HepG2 (cell line): ENCODE data around the gene IFNL1. TPM values are rescaled to one million over a fixed set of nuclear protein-coding genes. Genes with fewer than 3 reads are reported as not detected.
A peak's percentile ranks its signal among the peaks of the same experiment; 100 is the strongest.

ENCODE experiments used
- ATAC-seq: fragments of 200-7000 bp; cut with Tn5 transposase; 3 replicates; pipeline ENCODE4 v1.9.1; 2020; ENCODE audit warnings: mild to moderate bottlenecking, moderate library complexity
- BruUV-seq: library from RNA; stranded (reverse); fragments of 400-500 nt; replicated peaks from 2 replicates; lab custom pipeline; 2021; lab: Mats Ljungman, UMichigan
- CTCF ChIA-PET: fragments of 300-600 bp; formaldehyde crosslinking; extraction: SDS; loops from one replicate; lab custom pipeline; 2021; ENCODE audit warnings: low total read pairs, inconsistent platforms, low intra/inter-chr PET ratio; lab: Yijun Ruan, JAX
- POLR2A ChIA-PET: fragments of 350-600 bp; sonication (Branson Sonifier 250); formaldehyde crosslinking; loops from one replicate; lab custom pipeline; 2020; ENCODE audit warnings: antibody characterized with exemption, inconsistent platforms; lab: Yijun Ruan, JAX
- DNase-seq: peaks from one replicate; pipeline ENCODE4 v3.0.0-alpha.2; 2015; ENCODE audit warnings: low spot score
- FAIRE-seq: peaks from 3 replicates; lab custom pipeline; 2011; peaks lifted over from hg19 to GRCh38; lab: Jason Lieb, UNC
- H2AFZ ChIP-seq: one replicate; pipeline ENCODE4 v1.6.1; 2011; ENCODE audit warnings: low read length, inconsistent platforms
- H3K27ac ChIP-seq: fragments of 300-600 bp; 3 replicates; pipeline ENCODE4 v1.8.0; 2011; ENCODE audit warnings: mixed run types, mild to moderate bottlenecking, mixed read lengths, low read length, inconsistent platforms; ENCODE audit not compliant: insufficient read depth; ENCODE audit errors: extremely low read length
- H3K27me3 ChIP-seq, 2 experiments: fragments of 200-600 bp in 1 of 2; 2 replicates in 1 of 2; 3 replicates in 1 of 2; pipeline versions ENCODE4 v1.6.0 to v1.8.0; 2011; ENCODE audit warnings: low read length in 2 of 2, mild to moderate bottlenecking in 2 of 2, moderate library complexity in 2 of 2, inconsistent platforms in 1 of 2; ENCODE audit not compliant: insufficient read depth in 2 of 2, control insufficient read depth in 1 of 2
- H3K36me3 ChIP-seq, 2 experiments: fragments of 200-600 bp in 1 of 2; replicated peaks in 1 of 2; 2 replicates in 1 of 2; 3 replicates in 1 of 2; pipeline versions ENCODE4 v1.5.1 to v1.8.0; 2011; ENCODE audit warnings: low read length in 2 of 2, inconsistent platforms in 1 of 2; ENCODE audit not compliant: insufficient read depth in 2 of 2, control insufficient read depth in 1 of 2
- H3K4me1 ChIP-seq: 2 replicates; pipeline ENCODE4 v1.5.1; 2012; ENCODE audit warnings: low read length, inconsistent platforms; ENCODE audit not compliant: insufficient read depth
- H3K4me2 ChIP-seq: 2 replicates; pipeline ENCODE4 v1.6.0; 2011; ENCODE audit warnings: low read depth, low read length, inconsistent platforms
- H3K4me3 ChIP-seq, 3 experiments: fragments of 200-600 bp in 1 of 3; sonication (generic), shearing (Covaris generic) in 1 of 3; replicated peaks in 1 of 3; 2 replicates each; pipeline ENCODE4 v1.5.1; 2011 to 2016; ENCODE audit warnings: low read length in 3 of 3, inconsistent platforms in 2 of 3, low read depth in 2 of 3, mild to moderate bottlenecking in 2 of 3, control low read depth in 1 of 3, mixed read lengths in 1 of 3; ENCODE audit not compliant: insufficient read depth in 1 of 3
- H3K79me2 ChIP-seq: one replicate; pipeline ENCODE4 v1.6.1; 2011; ENCODE audit warnings: low read length, inconsistent platforms; ENCODE audit not compliant: insufficient read depth
- H3K9ac ChIP-seq: 2 replicates; pipeline ENCODE4 v1.6.0; 2011; ENCODE audit warnings: mild to moderate bottlenecking, low read depth, low read length, inconsistent platforms; ENCODE audit not compliant: insufficient read depth
- H3K9me3 ChIP-seq: 2 replicates; pipeline ENCODE4 v1.5.1; 2012; ENCODE audit warnings: mild to moderate bottlenecking, low read length
- H4K20me1 ChIP-seq: 2 replicates; pipeline ENCODE4 v1.6.0; 2011; ENCODE audit warnings: inconsistent platforms, mild to moderate bottlenecking, low read length, moderate library complexity; ENCODE audit not compliant: insufficient read depth
- ARID5B ChIP-seq: IDR thresholded peaks from 2 replicates; pipeline ENCODE4 v1.4.0; 2020; ENCODE audit warnings: mild to moderate bottlenecking, missing genetic modification reagents
- DMTF1 ChIP-seq: sonication (generic); formaldehyde crosslinking; IDR thresholded peaks from 2 replicates; pipeline ENCODE4 v1.4.0; 2020; ENCODE audit warnings: mild to moderate bottlenecking, missing genetic modification reagents
- KDM4B ChIP-seq: sonication (generic); formaldehyde crosslinking; IDR thresholded peaks from 2 replicates; pipeline ENCODE4 v1.4.0; 2020; ENCODE audit warnings: missing genetic modification reagents
- MTF2 ChIP-seq: sonication (generic); formaldehyde crosslinking; IDR thresholded peaks from 2 replicates; pipeline ENCODE4 v1.5.0; 2020; ENCODE audit warnings: missing genetic modification reagents, borderline replicate concordance
- NRL ChIP-seq: sonication (generic); formaldehyde crosslinking; IDR thresholded peaks from 2 replicates; pipeline ENCODE4 v1.5.0; 2020; ENCODE audit warnings: missing genetic modification reagents, mild to moderate bottlenecking, moderate library complexity, borderline replicate concordance
- SALL1 ChIP-seq: sonication (generic); formaldehyde crosslinking; IDR thresholded peaks from 2 replicates; pipeline ENCODE4 v1.8.0; 2022; ENCODE audit warnings: mild to moderate bottlenecking, missing genetic modification reagents
- TCF7L2 ChIP-seq: IDR thresholded peaks from 2 replicates; pipeline ENCODE4 v1.6.1; 2011; ENCODE audit warnings: mild to moderate bottlenecking, low read depth, low read length, moderate library complexity
- TIGD3 ChIP-seq: sonication (generic); formaldehyde crosslinking; IDR thresholded peaks from 2 replicates; pipeline ENCODE4 v1.5.1; 2020; ENCODE audit warnings: mild to moderate bottlenecking, missing genetic modification reagents, borderline replicate concordance
- ZNF3 ChIP-seq: IDR thresholded peaks from 2 replicates; pipeline ENCODE4 v1.7.0; 2017; ENCODE audit warnings: inconsistent platforms
- ZNF317 ChIP-seq: sonication (generic); formaldehyde crosslinking; IDR thresholded peaks from 2 replicates; pipeline ENCODE4 v1.5.0; 2020; ENCODE audit warnings: mild to moderate bottlenecking, missing genetic modification reagents
- ZNF567 ChIP-seq: sonication (generic); formaldehyde crosslinking; IDR thresholded peaks from 2 replicates; pipeline ENCODE4 v1.8.1; 2023; ENCODE audit warnings: mild to moderate bottlenecking, missing genetic modification reagents, borderline replicate concordance
- ZNF687 ChIP-seq: sonication (generic); formaldehyde crosslinking; IDR thresholded peaks from 2 replicates; pipeline ENCODE4 v1.5.1; 2020; ENCODE audit warnings: mild to moderate bottlenecking, missing genetic modification reagents, moderate library complexity
- WGBS: methylation state at CpG from one replicate; pipeline ENCODE4 v1.1.6; 2017; ENCODE audit warnings: low lambda C conversion rate; 5-methylcytosine and 5-hydroxymethylcytosine counted together
- in situ Hi-C: cut with HindIII; loops from 2 replicates; pipeline ENCODE4 v1.10.0; 2017; ENCODE audit warnings: low pct_unique_long_range_greater_than_20kb; ENCODE audit not compliant: extremely low pct_ligation_motif_present
- intact Hi-C: fragments of 100-400 bp; cut with micrococcal nuclease; formaldehyde crosslinking; loops from one replicate; pipeline ENCODE4 v1.10.0; 2022; ENCODE audit not compliant: unreplicated experiment
- polyA plus RNA-seq, 8 experiments: library from polyadenylated mRNA; depleted of rRNA in 3 of 8; stranded (reverse) in 7 of 8; unstranded in 1 of 8; fragments of >200 nt; fragmentation: Illumina TruSeq in 4 of 8; extraction: Trizol in 4 of 8; gene quantifications; 2 replicates each; pipeline versions ENCODE4 v1.2.1 to v1.2.3, GENCODE V29; 2011 to 2016; ENCODE audit warnings: low read depth in 4 of 8, missing spikeins in 1 of 8, mixed read lengths in 1 of 8; ENCODE audit not compliant: insufficient read depth in 1 of 8
- total RNA-seq, 5 experiments: library from RNA; depleted of rRNA; stranded (reverse); fragments of >200 nt; fragmentation: Illumina TruSeq; extraction: Trizol; gene quantifications; 2 replicates each; pipeline ENCODE4 v1.2.3, GENCODE V29; 2016; ENCODE audit warnings: low read depth in 1 of 5

Gene IFNL1
- total and polyA plus RNA-seq, 2 of the 13 experiments (the other 11 are each of a cell fraction or from before 2014, with no cell fraction given): not detected

GRCh38 chr19:39263912-39264305, 32.3 kb upstream of the IFNL1 start:
- POLR2A ChIA-PET: no interaction called here
- BruUV-seq: no TSS peak
- 4% methylated on average over 3 of the region's 17 CpGs for WGBS
- no peak for TF ChIP-seq ZNF3 (CRISPR knock-in tag)
- TF ChIP-seq ZNF317: no peak
- TF ChIP-seq TIGD3: no peak
- TF ChIP-seq MTF2: no peak
- peak; percentile 42; the same call in 1 of the 2 replicates for TF ChIP-seq NRL (CRISPR knock-in tag)
- TF ChIP-seq KDM4B: no peak
- no peak for TF ChIP-seq DMTF1 (CRISPR knock-in tag)
- TF ChIP-seq ARID5B: no peak
- TF ChIP-seq SALL1 (CRISPR knock-in tag): peak; percentile 12; the same call in 1 of the 2 replicates
- TF ChIP-seq ZNF687 (CRISPR knock-in tag): peak; percentile 40; the same call in 1 of the 2 replicates
- TF ChIP-seq ZNF567 (CRISPR knock-in tag): no peak
- TF ChIP-seq TCF7L2: no peak

More at GRCh38 chr19:39263912-39264305, 32.3 kb upstream of the IFNL1 start:
- ATAC-seq (peak; percentile 81), FAIRE-seq (no peak), DNase-seq (no peak)
- in situ Hi-C loops: no loop called here
- H3K9me3 ChIP-seq: no peaks in the 10 kb centered on the region
- H3K4me3 ChIP-seq: no peak overlapping the region
- H2AFZ ChIP-seq: no peak overlapping the region
- H4K20me1 ChIP-seq: no peaks in the 10 kb centered on the region
- H3K9ac ChIP-seq: no peak overlapping the region
- 0 out of 2 replicates have a peak, but pooled peaks cover 4% of the 10 kb centered on the region for H3K4me1 ChIP-seq
- no peaks in the 10 kb centered on the region for H3K79me2 ChIP-seq
- H3K27me3 ChIP-seq: peaks cover 0 to 14% of the 10 kb centered on the region in 2 experiments; a peak in 3 of 5 replicates
- H3K4me2 ChIP-seq: no peak overlapping the region
- no peak overlapping the region for H3K27ac ChIP-seq
- intact Hi-C loops: no loop called here
- no peaks in the 10 kb centered on the region for H3K36me3 ChIP-seq
- CTCF ChIA-PET: no interaction called here
